ENCODE measurements around the gene CAPN6.

Gene CAPN6

DNA sequence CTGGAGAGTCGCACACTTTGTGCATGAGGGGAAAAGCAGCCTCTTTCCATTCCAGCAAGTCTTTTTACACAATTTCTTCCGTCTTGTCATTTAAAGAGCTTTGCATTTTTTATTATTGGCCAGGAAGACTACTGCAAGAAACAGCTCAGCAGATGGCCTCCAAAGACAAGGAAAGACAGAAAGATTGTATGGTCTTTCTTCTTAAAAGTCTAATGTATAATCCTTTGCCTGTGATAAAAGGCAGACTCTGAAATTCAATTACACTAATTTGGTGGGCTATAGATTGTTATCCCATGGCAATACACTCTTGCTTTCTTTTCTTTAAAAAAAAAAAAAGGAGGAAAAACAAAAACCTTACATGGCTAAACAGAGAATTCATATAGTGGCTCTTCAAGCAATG, 5.9 kb downstream of the CAPN6 start:
- Histone ChIP-seq H3K27me3 (ENCODE audit: insufficient read depth, low read length) (peaks cover 23% of the 10 kb centered on the region), H3K4me1 (ENCODE audit: insufficient read depth, low read length) (no peaks in the 10 kb centered on the region), H2AFZ (ENCODE audit: low read depth, low read length) (no peak overlapping the region), H3K36me3 (ENCODE audit: insufficient read depth, low read length) (no peaks in the 10 kb centered on the region), H3K4me3 (ENCODE audit: low read length) (no peak overlapping the region), H3K9me3 (ENCODE audit: low read length) (no peaks in the 10 kb centered on the region)

DNA sequence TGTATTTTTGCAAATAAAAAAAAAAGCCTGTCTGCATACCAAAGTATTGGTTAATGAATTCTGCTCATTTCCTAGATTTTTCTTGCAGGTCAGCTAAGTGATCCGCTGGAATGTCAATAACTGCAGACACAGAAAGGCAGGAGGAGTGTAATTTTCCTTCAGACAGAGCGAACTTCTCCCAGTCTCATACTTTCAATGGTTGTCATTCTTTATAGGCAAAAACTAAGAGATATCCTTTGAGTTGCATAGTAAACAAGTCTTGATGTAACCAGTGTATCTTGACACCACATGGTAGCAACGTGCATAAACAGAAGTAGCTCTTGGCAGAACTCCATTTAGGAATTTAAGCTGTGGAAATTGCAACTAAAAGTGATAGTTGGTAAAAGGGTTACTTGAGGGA, 8.2 kb downstream of the CAPN6 start:
- Histone ChIP-seq H3K4me3 (ENCODE audit: low read length) (no peak overlapping the region), H3K9me3 (ENCODE audit: low read length) (no peaks in the 10 kb centered on the region), H3K36me3 (ENCODE audit: insufficient read depth, low read length) (no peaks in the 10 kb centered on the region), H3K27me3 (ENCODE audit: insufficient read depth, low read length) (peaks cover 11% of the 10 kb centered on the region), H2AFZ (ENCODE audit: low read depth, low read length) (no peak overlapping the region), H3K4me1 (ENCODE audit: insufficient read depth, low read length) (no peaks in the 10 kb centered on the region)

GRCh38 chrX:111260451-111260850, 9.8 kb downstream of the CAPN6 start:
- Histone ChIP-seq H3K4me3 (ENCODE audit: low read length) (no peak overlapping the region), H3K27me3 (ENCODE audit: insufficient read depth, low read length) (peaks cover under 1% of the 10 kb centered on the region), H3K9me3 (ENCODE audit: low read length) (no peaks in the 10 kb centered on the region), H2AFZ (ENCODE audit: low read depth, low read length) (no peak overlapping the region), H3K4me1 (ENCODE audit: insufficient read depth, low read length) (no peaks in the 10 kb centered on the region), H3K36me3 (ENCODE audit: insufficient read depth, low read length) (no peaks in the 10 kb centered on the region)

GRCh38 chrX:111259559-111259958, 10.7 kb downstream of the CAPN6 start:
- Histone ChIP-seq H3K4me1 (ENCODE audit: insufficient read depth, low read length) (no peaks in the 10 kb centered on the region), H3K27me3 (ENCODE audit: insufficient read depth, low read length) (no peaks in the 10 kb centered on the region), H3K36me3 (ENCODE audit: insufficient read depth, low read length) (no peaks in the 10 kb centered on the region), H2AFZ (ENCODE audit: low read depth, low read length) (no peak overlapping the region), H3K4me3 (ENCODE audit: low read length) (no peak overlapping the region), H3K9me3 (ENCODE audit: low read length) (no peaks in the 10 kb centered on the region)

GRCh38 chrX:111257733-111258132, 12.6 kb downstream of the CAPN6 start:
- Histone ChIP-seq H3K36me3 (ENCODE audit: insufficient read depth, low read length) (no peaks in the 10 kb centered on the region), H3K27me3 (ENCODE audit: insufficient read depth, low read length) (no peaks in the 10 kb centered on the region), H3K4me1 (ENCODE audit: insufficient read depth, low read length) (no peaks in the 10 kb centered on the region), H3K9me3 (ENCODE audit: low read length) (no peaks in the 10 kb centered on the region), H3K4me3 (ENCODE audit: low read length) (no peak overlapping the region), H2AFZ (ENCODE audit: low read depth, low read length) (no peak overlapping the region)

- Histone ChIP-seq H3K4me3 (ENCODE audit: low read length) (no peak overlapping the region), H2AFZ (ENCODE audit: low read depth, low read length) (no peak overlapping the region), H3K27me3 (ENCODE audit: insufficient read depth, low read length) (no peaks in the 10 kb centered on the region), H3K4me1 (ENCODE audit: insufficient read depth, low read length) (no peaks in the 10 kb centered on the region), H3K9me3 (ENCODE audit: low read length) (no peaks in the 10 kb centered on the region), H3K36me3 (ENCODE audit: insufficient read depth, low read length) (no peaks in the 10 kb centered on the region)
Measured at GRCh38 chrX:111254896-111255693, 15.2 kb downstream of the CAPN6 start.

DNA sequence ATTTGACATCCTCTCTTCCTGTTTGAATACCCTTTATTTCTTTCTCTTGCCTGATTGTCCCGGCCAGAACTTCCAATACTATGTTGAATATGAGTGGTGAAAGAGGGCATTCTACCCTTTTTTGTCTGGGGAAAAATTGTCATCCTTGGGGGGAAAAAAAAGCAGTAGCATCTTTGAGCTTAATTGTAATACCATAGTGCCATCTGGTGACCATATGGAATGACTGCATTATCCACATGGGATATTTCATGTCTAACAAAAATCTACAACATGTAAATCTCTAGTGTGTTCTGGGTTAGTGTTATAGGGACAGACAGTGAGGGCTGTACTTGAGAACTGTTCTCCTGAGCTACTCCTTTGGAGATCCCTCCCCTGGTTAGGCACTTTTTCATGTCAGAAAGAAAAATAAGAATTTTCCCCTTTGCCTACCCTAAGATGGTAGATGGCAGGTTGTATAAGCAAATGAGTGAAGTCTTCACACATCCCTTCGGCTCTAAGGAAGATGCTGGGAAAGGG, 26.0 kb downstream of the CAPN6 start:
- H3K9me3 ChIP-seq (ENCODE audit: low read length), result no peaks in the 10 kb centered on the region
- no peaks in the 10 kb centered on the region for H3K36me3 ChIP-seq (ENCODE audit: insufficient read depth, low read length)
- no peak overlapping the region for H3K4me3 ChIP-seq (ENCODE audit: low read length)
- H3K4me1 ChIP-seq (ENCODE audit: insufficient read depth, low read length), result no peaks in the 10 kb centered on the region
- H2AFZ ChIP-seq (ENCODE audit: low read depth, low read length), result no peak overlapping the region
- H3K27me3 ChIP-seq (ENCODE audit: insufficient read depth, low read length), result no peaks in the 10 kb centered on the region

DNA sequence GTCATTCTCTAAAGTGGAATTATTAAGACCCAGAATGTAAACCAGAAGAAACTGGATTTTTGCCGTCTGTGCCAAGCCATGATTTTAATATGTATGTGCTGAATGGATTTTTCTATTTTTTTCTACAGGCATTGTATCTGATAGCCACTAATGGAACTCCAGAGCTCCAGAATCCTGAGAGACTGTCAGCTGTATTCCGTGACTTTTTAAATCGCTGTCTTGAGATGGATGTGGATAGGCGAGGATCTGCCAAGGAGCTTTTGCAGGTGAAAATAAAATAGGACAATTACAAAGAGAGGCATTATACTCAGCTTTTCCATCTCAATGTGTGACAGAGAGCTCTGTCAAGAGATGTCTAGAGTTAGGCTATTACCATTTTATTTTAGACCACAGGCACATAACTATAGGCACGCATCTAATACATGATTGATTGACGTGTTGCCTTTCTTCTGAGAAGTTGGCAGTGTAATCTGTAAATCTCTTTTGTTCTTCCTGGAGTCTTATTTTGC, 53.9 kb downstream of the CAPN6 start:
- H3K4me3 ChIP-seq (ENCODE audit: low read length), result no peak overlapping the region
- H2AFZ ChIP-seq (ENCODE audit: low read depth, low read length), result no peak overlapping the region
- H3K36me3 ChIP-seq (ENCODE audit: insufficient read depth, low read length), result no peaks in the 10 kb centered on the region
- H3K9me3 ChIP-seq (ENCODE audit: low read length), result no peaks in the 10 kb centered on the region
- no peaks in the 10 kb centered on the region for H3K4me1 ChIP-seq (ENCODE audit: insufficient read depth, low read length)
- peaks cover 5% of the 10 kb centered on the region for H3K27me3 ChIP-seq (ENCODE audit: insufficient read depth, low read length)

GRCh38 chrX:111207851-111208250, 62.4 kb downstream of the CAPN6 start:
- Histone ChIP-seq H3K9me3 (ENCODE audit: low read length) (no peaks in the 10 kb centered on the region), H3K4me1 (ENCODE audit: insufficient read depth, low read length) (no peaks in the 10 kb centered on the region), H3K27me3 (ENCODE audit: insufficient read depth, low read length) (no peaks in the 10 kb centered on the region), H3K36me3 (ENCODE audit: insufficient read depth, low read length) (no peaks in the 10 kb centered on the region), H3K4me3 (ENCODE audit: low read length) (no peak overlapping the region), H2AFZ (ENCODE audit: low read depth, low read length) (no peak overlapping the region)

- H3K4me1 ChIP-seq (ENCODE audit: insufficient read depth, low read length), result no peaks in the 10 kb centered on the region
- no peaks in the 10 kb centered on the region for H3K36me3 ChIP-seq (ENCODE audit: insufficient read depth, low read length)
- H3K27me3 ChIP-seq (ENCODE audit: insufficient read depth, low read length), result peaks cover 9% of the 10 kb centered on the region
- H3K9me3 ChIP-seq (ENCODE audit: low read length), result no peaks in the 10 kb centered on the region
- no peak overlapping the region for H2AFZ ChIP-seq (ENCODE audit: low read depth, low read length)
- no peak overlapping the region for H3K4me3 ChIP-seq (ENCODE audit: low read length)
Measured at GRCh38 chrX:111200327-111200726, 70.0 kb downstream of the CAPN6 start.

- no peak overlapping the region for H3K4me3 ChIP-seq (ENCODE audit: low read length)
Measured at GRCh38 chrX:111199505-111199904, 70.8 kb downstream of the CAPN6 start.

More at GRCh38 chrX:111199505-111199904, 70.8 kb downstream of the CAPN6 start:
- Histone ChIP-seq H3K4me1 (ENCODE audit: insufficient read depth, low read length) (no peaks in the 10 kb centered on the region), H3K27me3 (ENCODE audit: insufficient read depth, low read length) (peaks cover 12% of the 10 kb centered on the region), H3K9me3 (ENCODE audit: low read length) (no peaks in the 10 kb centered on the region), H2AFZ (ENCODE audit: low read depth, low read length) (no peak overlapping the region), H3K36me3 (ENCODE audit: insufficient read depth, low read length) (no peaks in the 10 kb centered on the region)
